Non-pigmented ciliary epithelial cell (primary cell): ENCODE measurements around the gene GGA1.

Source experiments
- DNase-seq: peaks from one replicate; pipeline ENCODE4 v3.0.0-alpha.2; 2010; ENCODE audit warnings: low read depth

GGA1 gene

GRCh38 chr22:37631448-37632173 lies 23.0 kb downstream of the GGA1 start:
- DNase-seq: no peak

GRCh38 chr22:37632174-37633088 lies 23.8 kb downstream of the GGA1 start:
- no peak for DNase-seq

DNA sequence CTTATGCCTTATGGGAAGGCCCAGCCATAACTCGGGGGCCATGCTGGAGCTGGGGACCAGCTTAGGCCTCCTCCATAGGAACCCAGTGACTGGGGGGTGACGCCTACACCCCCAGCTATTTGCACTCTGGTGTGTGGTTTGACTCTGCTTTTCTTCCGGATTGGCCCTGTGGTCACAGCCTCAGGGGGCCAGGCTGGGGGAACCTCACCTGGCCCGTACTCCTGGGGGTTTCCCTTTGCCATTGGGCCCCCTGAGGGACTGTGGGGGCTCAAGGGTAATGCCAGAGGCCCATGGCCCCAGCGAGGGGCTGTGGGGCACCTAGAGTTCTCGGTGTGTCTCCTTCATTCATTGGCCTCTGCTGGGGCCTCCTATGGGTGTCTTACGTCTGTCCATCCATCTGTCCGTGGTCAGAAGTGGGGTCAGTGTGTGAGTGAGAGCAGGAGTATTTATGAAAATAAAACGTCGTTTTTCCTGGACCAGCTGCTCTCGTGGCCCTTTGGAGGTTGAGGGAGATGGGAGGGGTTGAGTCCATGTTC lies 24.5 kb downstream of the GGA1 start:
- DNase-seq: no peak

GRCh38 chr22:37633625-37634416 lies 25.2 kb downstream of the GGA1 start:
- peak; percentile 56 for DNase-seq

DNA sequence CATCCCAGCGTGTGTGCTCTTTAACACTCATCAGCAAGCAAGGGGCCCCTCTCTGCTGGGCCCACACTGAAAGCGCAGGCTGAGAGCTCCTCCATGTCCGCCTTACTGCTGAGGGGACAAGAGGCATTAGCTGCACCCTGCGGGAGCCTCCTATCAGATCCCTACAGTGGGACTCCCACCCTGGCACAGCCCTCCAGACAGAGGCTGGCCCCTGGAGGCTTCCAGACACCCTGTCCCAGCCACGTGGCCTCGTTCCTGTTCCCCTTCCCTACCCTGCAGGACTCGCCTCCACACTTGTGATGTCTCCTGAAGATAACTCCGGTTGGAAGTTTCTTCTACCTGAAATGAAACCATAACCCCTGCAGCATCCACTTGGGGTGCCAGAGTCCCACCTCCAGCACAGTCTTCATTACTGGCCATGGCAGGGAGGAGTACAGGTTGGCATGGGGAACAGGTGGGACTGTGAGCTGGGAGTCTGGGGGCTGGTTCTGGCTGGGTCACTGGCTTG lies 25.8 kb downstream of the GGA1 start:
- no peak for DNase-seq

DNA sequence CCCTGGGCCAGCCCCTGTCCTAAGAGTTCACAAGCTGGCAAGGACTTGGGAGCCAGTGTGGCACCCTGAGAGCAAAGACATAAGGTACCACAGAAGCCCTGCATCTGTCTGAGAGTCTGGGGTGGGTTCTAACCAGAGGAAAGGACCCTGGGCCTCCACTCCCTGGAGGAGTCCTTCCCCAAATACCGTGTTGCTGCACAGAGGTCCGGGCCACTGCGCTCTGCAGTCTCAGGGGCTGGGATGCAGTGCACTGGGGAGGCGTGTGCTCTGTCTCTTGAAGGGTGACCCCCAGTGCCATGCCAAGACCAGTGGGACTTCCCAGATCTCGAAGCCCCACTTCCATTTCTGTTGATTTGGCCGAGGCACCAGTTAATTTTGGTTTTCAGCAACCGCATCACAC lies 26.5 kb downstream of the GGA1 start:
- no peak for DNase-seq

DNA sequence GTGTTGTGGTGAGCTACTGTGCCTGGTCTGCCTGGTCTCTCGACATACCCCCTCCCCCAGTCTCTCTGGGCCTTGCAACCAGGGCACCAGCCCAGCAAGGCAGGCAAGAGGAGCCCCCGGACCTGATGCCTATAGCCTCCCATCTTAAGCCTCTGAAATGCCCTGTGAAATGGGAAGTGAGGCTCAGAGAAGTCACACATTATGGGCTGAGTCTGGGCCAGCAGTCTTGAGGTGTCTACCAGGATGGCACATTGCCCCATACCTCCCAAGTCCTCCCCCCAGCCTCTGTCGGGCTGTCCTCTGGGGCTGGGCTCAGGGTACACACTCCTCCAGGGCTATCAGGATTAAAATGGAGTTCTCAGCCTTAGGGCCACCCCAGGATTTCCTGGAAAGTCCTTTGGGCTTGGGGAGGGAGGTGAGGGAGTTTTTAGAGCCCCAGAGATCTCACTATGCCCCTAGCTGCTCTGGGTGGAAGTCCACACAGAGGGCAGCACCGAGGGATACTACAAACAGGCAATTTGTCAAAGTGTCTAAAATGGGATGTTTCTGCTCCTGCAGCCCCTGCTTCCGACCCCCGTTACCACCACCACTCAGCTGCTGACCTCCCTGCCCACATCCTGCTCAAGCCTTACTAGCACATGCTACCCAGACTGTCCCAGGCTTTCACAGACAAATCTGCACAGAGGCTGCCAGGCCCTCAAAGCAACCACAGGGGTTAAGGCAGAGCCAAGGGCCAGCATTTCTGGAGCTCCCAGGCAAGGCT lies 27.7 kb downstream of the GGA1 start:
- no peak for DNase-seq

DNA sequence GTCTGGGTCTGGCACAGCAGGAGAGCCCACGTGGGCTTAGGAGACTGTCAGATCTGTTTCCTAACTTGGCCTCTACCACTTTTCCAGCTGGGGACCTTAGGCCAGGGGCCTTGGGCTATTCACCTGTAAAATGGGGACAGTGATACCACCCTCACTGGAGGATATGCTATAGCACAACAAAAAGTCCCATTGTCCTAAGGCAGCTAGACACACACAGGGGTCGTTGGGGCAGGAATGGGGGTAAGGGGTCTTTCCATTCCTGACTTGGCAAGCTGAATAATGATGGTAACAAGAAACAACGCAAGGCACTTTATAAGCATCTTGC lies 28.3 kb downstream of the GGA1 start:
- DNase-seq: no peak

DNA sequence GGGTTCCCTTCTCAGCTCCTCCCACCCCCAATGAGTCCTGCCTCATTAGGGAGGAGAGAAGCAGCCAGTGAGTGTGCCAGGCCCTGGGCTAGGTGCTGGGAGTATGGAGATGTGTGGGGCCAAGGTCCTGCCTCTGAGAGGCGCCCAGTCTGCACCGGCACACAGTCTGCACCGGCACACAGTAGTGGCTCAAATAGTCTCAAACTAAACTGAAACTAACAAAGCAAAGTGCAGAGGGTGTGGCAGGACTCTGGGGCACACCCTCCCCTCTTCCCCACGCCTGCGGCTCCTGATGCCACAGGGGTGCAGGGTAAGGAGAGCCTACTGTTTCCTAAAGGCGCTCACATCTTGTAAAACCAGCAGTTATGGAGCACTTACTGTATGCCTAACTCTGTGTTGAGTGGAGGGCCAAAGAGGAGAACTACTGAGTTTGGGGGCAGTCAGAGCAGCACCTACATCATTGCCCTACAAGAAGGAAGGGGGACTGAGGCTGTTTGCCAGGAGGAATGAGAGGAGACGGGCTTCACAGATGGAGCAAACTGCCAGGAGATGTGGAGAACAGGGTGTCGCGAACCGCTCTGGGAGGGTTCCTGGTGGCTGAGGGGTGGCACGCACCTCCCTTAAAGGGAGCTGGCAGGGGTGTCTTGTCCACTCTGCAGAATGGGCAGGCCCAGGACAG lies 29.9 kb downstream of the GGA1 start:
- no peak for DNase-seq

DNA sequence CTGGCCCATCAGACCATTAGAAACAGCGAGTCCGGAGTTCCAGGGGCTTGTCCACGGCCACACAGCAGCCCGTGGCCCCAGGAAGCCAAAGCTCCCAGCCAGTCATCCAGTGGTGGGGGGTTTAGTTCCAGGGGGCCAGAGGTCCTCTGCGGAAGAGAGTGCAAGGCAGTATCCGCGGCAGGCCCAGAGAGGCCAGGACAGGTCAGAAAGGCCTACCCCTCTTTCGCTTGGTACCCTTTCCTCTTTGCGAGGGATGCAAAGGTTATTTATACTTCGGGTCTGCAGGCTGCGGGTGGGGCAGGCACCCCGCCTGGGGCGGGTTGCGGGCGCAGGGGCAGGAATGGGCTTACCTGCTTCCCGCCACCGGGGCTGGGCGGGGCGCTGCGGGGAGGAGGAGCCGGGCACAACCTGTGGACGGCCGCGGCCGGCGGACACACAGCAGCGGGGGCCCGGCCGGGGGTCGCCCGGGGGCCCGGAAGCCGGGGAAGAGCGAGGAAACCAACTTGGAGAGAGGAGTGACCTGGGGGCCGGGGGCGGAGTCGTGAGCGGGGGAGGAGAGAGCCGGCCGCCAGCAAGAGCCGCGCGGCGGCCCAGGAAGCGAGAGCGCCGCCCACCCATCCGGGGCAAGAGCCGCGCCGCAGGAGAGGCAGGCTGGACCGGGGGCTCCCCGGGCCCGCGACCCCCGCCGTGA lies 30.6 kb downstream of the GGA1 start, which contains the start of gene SH3BP1:
TSS of gene SH3BP1 (plus strand) at position 600 of the 691 bp plus-strand sequence. CDS start 119 bp downstream, outside the sequence.
- DNase-seq: no peak

DNA sequence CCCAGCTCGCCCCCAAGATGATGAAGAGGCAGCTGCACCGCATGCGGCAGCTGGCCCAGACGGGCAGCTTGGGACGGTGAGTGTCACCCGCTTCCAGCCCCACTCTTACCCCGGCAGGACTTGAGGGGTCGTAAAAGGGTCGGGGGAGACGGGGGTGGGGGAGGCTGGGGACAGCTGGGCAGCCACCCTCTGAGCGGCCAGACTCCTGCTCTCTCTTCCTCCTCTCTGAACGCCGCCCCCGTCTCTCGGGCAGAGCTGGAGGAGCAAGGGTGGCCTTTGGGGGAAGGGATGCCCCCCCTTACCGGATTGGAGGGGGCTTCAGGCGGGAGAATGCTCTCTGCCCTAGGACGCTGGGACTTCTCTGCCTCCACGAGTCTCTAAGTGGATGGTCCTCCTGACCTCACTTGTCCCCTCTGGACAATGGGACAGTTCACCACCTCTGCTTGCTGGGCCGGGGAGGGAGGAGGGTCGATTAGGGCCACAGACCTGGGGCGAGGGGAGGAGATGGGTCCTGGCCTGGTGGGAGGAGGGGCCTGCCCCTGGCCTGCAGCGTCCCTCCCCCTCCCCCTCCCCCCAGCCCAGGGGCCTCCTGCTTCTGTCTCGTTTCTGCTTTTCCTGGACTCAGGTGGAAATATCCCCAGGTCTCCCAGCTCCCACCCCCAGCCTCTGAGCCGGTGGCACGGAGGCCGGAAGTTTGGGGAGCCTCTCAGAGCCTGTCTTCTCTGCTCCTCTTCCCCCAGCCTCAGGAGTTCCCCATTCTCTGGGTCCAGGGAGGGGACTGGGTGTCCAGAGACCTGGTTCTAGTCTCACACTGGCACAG lies 31.3 kb downstream of the GGA1 start:
- no peak for DNase-seq

- DNase-seq: no peak
These were observed 32.2 kb downstream of the GGA1 start for GRCh38 chr22:37640591-37641560.

GRCh38 chr22:37641561-37641949 lies 32.9 kb downstream of the GGA1 start:
- DNase-seq: no peak

DNA sequence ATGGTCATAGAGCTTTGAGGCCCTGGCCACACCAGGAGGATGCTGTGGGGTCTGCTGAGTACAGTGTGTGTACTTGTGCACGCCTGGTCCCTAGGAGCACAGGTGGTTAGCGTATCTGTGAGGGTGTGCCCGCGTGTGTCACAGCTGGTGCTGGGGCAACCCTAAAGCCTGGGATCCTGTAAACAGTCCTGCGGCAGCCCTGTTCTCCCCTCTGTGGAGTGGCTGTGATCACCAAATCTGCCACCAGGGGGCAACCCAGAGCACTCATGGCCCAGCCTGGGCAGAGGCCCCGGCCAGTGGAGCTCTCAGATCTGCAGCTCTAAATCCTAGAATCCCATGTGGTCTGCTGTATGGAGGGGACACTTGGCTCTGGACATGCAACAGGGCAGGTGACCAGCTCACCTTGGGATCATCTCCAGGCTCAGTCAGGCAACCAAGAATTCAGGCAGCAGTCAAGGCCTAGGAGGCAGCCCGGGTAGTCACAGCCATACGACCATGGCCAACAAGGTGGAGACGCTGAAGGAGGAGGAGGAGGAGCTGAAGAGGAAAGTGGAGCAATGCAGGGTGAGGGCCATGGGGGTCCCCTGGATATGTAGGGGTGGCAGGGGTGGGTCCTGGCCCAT lies 34.7 kb downstream of the GGA1 start:
- no peak for DNase-seq

- DNase-seq: no peak
These were observed 38.7 kb downstream of the GGA1 start for GRCh38 chr22:37647317-37647716.

DNA sequence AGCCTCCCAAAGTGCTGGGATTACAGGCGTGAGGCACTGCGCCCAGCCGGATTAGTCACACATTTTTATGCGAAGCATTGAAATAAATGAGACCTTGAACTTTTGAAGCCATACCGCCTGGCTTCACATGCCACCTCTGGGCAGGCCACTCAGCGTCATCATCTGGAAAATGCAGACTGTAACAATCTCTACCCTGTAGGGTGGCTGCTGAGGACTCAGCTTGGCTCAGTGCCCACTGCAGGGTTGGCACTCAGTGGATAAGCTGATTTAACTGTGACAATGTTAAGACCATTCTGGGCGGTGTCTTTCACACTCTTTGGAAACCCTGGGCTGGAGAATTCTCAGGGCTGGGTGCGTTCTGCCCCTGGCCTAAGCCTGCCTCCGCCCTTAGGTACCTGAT lies 39.3 kb downstream of the GGA1 start:
- DNase-seq: no peak

DNA sequence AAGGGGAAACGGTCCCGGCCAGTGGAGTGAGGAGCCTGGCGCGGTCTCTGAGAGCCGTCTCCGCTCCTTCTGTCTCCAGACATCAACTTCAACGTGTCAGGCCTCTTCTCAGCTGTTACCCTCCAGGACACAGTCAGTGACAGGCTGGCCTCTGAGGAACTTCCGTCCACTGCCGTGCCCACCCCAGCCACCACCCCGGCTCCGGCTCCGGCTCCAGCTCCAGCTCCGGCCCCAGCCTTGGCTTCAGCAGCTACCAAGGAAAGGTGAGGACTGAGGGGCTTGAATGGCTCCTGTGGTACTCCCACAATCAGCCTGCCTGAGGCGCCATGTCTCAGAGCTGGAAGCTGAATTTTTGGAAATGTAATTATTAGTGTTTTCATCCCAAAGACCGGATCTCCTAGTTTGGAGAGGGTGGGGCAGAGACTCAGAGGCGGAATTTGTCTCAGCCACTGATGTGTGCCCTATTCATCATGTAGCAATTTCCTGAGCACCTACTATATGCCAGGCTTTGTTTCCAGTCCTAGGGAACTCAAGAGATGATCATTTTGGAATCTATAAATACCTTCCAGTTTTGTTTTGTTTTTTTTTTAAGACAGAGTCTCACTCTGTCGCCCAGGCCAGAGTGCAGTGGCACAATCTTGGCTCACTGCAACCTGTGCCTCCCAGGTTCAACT lies 42.0 kb downstream of the GGA1 start:
- no peak for DNase-seq
